HG03520 (cell line): ENCODE data around the gene PGM3.
"Not testable (repeated sequence)": the region's sequence is repeated elsewhere in the genome, so short reads cannot be mapped to it uniquely, and the experiment has no call there.

ENCODE experiments used
- ATAC-seq: cut with Tn5 transposase; IDR thresholded peaks from one replicate; pipeline ENCODE4 v1.9.1; 2021; ENCODE audit warnings: mild to moderate bottlenecking, moderate library complexity; ENCODE audit not compliant: unreplicated experiment

Gene PGM3

GRCh38 chr6:83192871-83193746 lies at the start of gene PGM3, which contains the start of gene RWDD2A:
Gene PGM3, minus strand, starts transcription at chr6:83193265. Its CDS starts 2,253 bp downstream, at chr6:83191012.
Gene RWDD2A, plus strand, starts transcription at chr6:83193357. Its CDS starts 1,095 bp downstream, at chr6:83194452.
- peak; percentile 98 for ATAC-seq

GRCh38 chr6:83231146-83231545 lies 38.1 kb upstream of the PGM3 start:
- ATAC-seq = no peak

GRCh38 chr6:83226517-83226916 lies 33.5 kb upstream of the PGM3 start:
- no peak for ATAC-seq

GRCh38 chr6:83221889-83222479 lies 28.9 kb upstream of the PGM3 start:
- ATAC-seq = peak; percentile 50

GRCh38 chr6:83221276-83221675 lies 28.2 kb upstream of the PGM3 start:
- no peak for ATAC-seq

- ATAC-seq = no peak
Measured at GRCh38 chr6:83220121-83220520, 27.1 kb upstream of the PGM3 start.

GRCh38 chr6:83218646-83219045 lies 25.6 kb upstream of the PGM3 start:
- no peak for ATAC-seq

- ATAC-seq = no peak
Measured at GRCh38 chr6:83216806-83217205, 23.7 kb upstream of the PGM3 start.

GRCh38 chr6:83215131-83216047 lies 22.3 kb upstream of the PGM3 start:
- peak; percentile 100 for ATAC-seq

GRCh38 chr6:83202031-83202430 lies 9.0 kb upstream of the PGM3 start:
- no peak for ATAC-seq

GRCh38 chr6:83199863-83200225 lies 6.8 kb upstream of the PGM3 start:
- ATAC-seq = no peak

GRCh38 chr6:83199173-83199862 lies 6.3 kb upstream of the PGM3 start:
- ATAC-seq = peak; percentile 46

GRCh38 chr6:83198486-83199172 lies 5.6 kb upstream of the PGM3 start:
- ATAC-seq = no peak

- peak; percentile 12 for ATAC-seq
Measured at GRCh38 chr6:83193747-83194566, 892 bp upstream of the PGM3 start.

GRCh38 chr6:83192456-83192855 lies 609 bp downstream of the PGM3 start:
- no peak for ATAC-seq

- not testable (repeated sequence) for ATAC-seq
Measured at GRCh38 chr6:83191974-83192373, 1.1 kb downstream of the PGM3 start.

GRCh38 chr6:83190626-83191025 lies 2.4 kb downstream of the PGM3 start:
- ATAC-seq = no peak

- ATAC-seq = no peak
Measured at GRCh38 chr6:83188501-83188900, 4.6 kb downstream of the PGM3 start.

GRCh38 chr6:83185096-83185495 lies 8.0 kb downstream of the PGM3 start:
- ATAC-seq = no peak
